Neutrophil (primary cell): ENCODE data around the gene KIAA1671.
"Not testable (repeated sequence)": the region's sequence is repeated elsewhere in the genome, so short reads cannot be mapped to it uniquely, and the experiment has no call there.

Experiments
- H3K27ac ChIP-seq: fragments of 200-600 bp; sonication (generic); 2 replicates; pipeline ENCODE4 v1.5.1; 2016; ENCODE audit warnings: mild to moderate bottlenecking, moderate library complexity
- H3K27me3 ChIP-seq: fragments of 200-600 bp; sonication (generic); 2 replicates; pipeline ENCODE4 v1.6.0; 2016; ENCODE audit warnings: mild to moderate bottlenecking
- H3K36me3 ChIP-seq: fragments of 200-600 bp; sonication (generic); 2 replicates; pipeline ENCODE4 v1.5.1; 2017
- H3K4me1 ChIP-seq, 2 experiments: fragments of 200-600 bp in 1 of 2; sonication (generic) in 1 of 2; 1 replicate in 1 of 2; 2 replicates in 1 of 2; pipeline versions ENCODE4 v1.5.1 to v1.6.1; 2013 to 2016; ENCODE audit warnings: low read depth in 1 of 2, low read length in 1 of 2, mild to moderate bottlenecking in 1 of 2, moderate library complexity in 1 of 2; ENCODE audit not compliant: control insufficient read depth in 1 of 2, insufficient read depth in 1 of 2
- H3K4me3 ChIP-seq, 2 experiments: fragments of 200-600 bp in 1 of 2; sonication (generic) in 1 of 2; 1 replicate in 1 of 2; 2 replicates in 1 of 2; pipeline ENCODE4 v1.5.1; 2013 to 2016; ENCODE audit warnings: low read depth in 1 of 2, low read length in 1 of 2, mild to moderate bottlenecking in 1 of 2, moderate library complexity in 1 of 2
- H3K9me3 ChIP-seq: fragments of 200-600 bp; sonication (generic); 2 replicates; pipeline ENCODE4 v1.5.1; 2016
- TF ChIP-seq, protein P1 (sequence below): fragments of 200-600 bp; sonication (generic); IDR thresholded peaks from 2 replicates; pipeline ENCODE4 v1.5.1; 2016; ENCODE audit warnings: antibody characterized with exemption

The KIAA1671 gene

DNA sequence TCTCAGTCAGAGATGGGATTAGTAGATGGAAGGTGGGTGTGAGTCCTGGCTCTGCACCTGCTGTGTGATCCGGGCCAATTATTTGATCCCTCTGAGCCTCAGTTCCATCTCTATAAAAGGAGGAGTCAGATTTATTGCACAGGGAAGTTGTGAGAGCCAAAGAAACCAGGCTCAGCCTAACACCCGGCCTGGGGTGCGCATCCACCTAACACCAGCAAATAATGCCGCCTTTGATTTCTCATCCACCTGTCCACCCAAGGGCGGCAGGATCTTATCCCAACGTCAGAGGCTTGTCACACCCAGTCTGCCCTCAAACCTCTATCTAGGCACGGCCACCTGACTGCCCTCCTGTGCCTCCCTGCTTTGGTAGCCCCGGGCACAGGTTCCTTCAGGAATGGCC lies 269.3 kb downstream of the KIAA1671 start:
- no peak overlapping the region for H3K27ac ChIP-seq
- H3K36me3 ChIP-seq = no peaks in the 10 kb centered on the region
- no peak overlapping the region for H3K4me3 ChIP-seq
- H3K4me1 ChIP-seq = no peaks in the 10 kb centered on the region
- TF ChIP-seq, protein P1, sequence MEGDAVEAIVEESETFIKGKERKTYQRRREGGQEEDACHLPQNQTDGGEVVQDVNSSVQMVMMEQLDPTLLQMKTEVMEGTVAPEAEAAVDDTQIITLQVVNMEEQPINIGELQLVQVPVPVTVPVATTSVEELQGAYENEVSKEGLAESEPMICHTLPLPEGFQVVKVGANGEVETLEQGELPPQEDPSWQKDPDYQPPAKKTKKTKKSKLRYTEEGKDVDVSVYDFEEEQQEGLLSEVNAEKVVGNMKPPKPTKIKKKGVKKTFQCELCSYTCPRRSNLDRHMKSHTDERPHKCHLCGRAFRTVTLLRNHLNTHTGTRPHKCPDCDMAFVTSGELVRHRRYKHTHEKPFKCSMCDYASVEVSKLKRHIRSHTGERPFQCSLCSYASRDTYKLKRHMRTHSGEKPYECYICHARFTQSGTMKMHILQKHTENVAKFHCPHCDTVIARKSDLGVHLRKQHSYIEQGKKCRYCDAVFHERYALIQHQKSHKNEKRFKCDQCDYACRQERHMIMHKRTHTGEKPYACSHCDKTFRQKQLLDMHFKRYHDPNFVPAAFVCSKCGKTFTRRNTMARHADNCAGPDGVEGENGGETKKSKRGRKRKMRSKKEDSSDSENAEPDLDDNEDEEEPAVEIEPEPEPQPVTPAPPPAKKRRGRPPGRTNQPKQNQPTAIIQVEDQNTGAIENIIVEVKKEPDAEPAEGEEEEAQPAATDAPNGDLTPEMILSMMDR = no peak
- H3K27me3 ChIP-seq = peaks cover 25% of the 10 kb centered on the region
- H3K9me3 ChIP-seq = no peaks in the 10 kb centered on the region

DNA sequence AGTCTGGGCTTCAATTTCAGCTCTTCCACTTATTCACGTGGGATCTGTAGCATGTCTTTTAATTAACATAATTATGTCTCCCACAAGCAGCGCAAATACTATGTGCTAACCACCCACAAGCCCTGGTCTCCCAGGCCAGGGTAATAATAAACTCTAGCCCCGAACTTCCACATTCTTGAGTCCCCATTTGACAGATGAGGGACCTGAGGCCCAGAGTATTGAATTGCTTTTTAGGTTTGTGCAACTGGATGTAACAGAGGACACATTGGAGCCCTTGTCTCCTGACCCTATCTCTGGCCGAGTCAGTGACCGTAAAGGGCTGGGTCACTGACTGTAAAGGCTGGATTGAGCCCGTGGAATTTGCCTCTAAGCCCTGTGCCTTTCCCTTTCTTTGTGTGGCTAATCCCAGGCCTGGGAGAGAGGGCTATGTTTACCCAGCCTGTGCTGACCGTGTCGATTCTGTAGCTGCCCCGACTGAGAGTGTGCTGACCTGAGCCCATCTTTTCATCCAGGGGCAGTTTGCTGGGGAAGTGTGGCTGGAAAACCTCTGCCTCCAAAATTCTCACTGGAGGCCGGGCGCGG lies 270.8 kb downstream of the KIAA1671 start:
- peaks cover 25% of the 10 kb centered on the region for H3K27me3 ChIP-seq
- TF ChIP-seq, protein P1 = no peak
- no peak overlapping the region for H3K4me3 ChIP-seq
- no peaks in the 10 kb centered on the region for H3K4me1 ChIP-seq
- H3K27ac ChIP-seq = no peak overlapping the region
- no peaks in the 10 kb centered on the region for H3K9me3 ChIP-seq
- no peaks in the 10 kb centered on the region for H3K36me3 ChIP-seq

DNA sequence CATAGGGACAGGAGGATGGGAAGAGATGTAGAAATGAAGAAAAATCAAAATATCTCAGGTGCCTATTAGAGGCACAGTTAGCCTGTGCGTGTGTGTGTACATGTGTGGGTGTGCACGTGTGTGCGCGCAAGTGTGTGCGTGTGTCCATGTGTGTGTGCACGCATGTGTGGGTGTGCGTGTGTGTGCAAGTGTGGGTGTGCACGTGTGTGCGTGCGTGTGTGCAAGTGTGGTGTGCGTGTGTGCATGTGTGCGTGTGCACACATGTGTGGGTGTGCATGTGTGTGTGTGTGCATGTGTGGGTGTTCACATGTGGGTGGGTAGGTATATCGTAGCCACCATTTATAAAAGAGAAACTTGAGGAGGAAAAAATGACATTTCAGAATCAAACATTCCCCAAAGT lies 276.3 kb downstream of the KIAA1671 start:
- H3K36me3 ChIP-seq = no peaks in the 10 kb centered on the region
- no peak overlapping the region for H3K27ac ChIP-seq
- no peaks in the 10 kb centered on the region for H3K4me1 ChIP-seq
- no peak overlapping the region for H3K4me3 ChIP-seq
- no peaks in the 10 kb centered on the region for H3K9me3 ChIP-seq
- TF ChIP-seq, protein P1 = no peak
- H3K27me3 ChIP-seq = peaks cover 3% of the 10 kb centered on the region

DNA sequence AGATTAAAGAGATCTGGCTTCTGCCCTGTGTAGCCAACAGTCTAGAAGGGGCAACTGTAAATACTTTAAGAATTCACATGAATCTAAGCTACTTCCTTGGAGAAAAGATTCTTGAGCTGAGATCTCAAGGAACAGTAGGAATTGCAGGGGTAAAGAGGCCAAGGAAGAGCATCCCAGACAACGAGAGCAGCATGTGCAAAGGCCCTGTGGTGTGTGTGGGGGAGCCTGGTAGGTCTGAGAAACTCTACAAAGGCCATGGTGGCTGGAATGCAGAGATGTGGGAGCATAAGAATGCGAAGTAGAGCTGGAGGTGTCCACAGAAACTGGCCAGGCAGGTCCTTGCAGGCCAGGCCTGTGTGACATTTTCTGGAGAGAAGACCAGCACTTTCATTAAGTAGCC lies 278.2 kb downstream of the KIAA1671 start:
- H3K27ac ChIP-seq, H3K9me3 ChIP-seq, H3K4me1 ChIP-seq, H3K4me3 ChIP-seq, H3K36me3 ChIP-seq: not testable (repeated sequence)
- peaks cover 20% of the 10 kb centered on the region for H3K27me3 ChIP-seq

DNA sequence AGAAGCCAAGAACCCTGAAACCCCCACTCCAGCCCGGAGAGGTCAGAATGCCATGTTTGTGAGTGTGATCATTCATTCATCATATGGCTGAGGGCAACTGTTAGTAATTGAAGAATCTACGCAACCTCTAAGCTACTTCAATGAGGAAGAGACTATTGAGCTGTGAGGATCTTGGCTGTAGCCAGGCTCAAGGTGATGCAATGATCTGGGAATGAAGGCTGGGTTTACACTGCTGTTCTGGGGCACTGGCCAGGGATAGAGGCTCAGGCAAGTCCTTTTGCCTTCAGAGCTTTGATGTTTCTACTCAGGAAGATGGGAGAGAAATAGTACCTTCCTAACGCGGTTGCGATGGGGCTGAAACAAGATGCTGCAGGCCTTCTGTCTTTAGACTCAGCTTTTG lies 279.8 kb downstream of the KIAA1671 start:
- TF ChIP-seq, protein P1 = no peak
- Histone ChIP-seq H3K36me3 (no peaks in the 10 kb centered on the region), H3K27ac (no peak overlapping the region), H3K27me3 (peaks cover 34% of the 10 kb centered on the region), H3K4me3 (no peak overlapping the region), H3K9me3 (no peaks in the 10 kb centered on the region), H3K4me1 (no peaks in the 10 kb centered on the region)

DNA sequence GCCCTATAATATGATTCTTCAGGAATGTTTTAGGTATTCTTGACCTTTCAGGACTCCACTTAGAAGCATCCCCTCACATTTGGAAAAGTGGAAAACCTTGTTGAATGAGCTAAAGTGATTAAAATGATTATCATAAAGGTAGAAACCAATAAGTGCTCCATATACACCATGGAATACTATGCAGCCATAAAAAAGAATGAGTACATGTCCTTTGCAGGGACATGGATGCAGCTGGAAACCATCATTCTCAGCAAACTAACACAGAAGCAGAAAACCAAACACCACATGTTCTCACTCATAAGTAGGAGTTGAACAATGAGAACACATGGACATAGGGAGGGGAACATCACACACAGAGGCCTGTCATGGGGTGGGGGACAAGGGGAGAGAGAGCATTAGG lies 281.2 kb downstream of the KIAA1671 start:
- not testable (repeated sequence) for H3K36me3 ChIP-seq, H3K27ac ChIP-seq, H3K4me3 ChIP-seq, H3K4me1 ChIP-seq, H3K9me3 ChIP-seq
- peaks cover 38% of the 10 kb centered on the region for H3K27me3 ChIP-seq
